ENCODE data around the gene PYM1.

- TF ChIP-seq CTCF (conservative IDR thresholded peaks at IDR 0.05 in 1 of 2, IDR thresholded peaks at IDR 0.05 in 1 of 2; ENCODE audit: extremely low read depth in 1 of 2, insufficient read depth in 1 of 2, low read depth in 1 of 2, low read length in 2 of 2) (no peak), EZH2 (IDR thresholded peaks at IDR 0.05; ENCODE audit: borderline replicate concordance, low read length) (no peak)
Observed at GRCh38 chr12:55877824-55878223, 49.9 kb downstream of the PYM1 start.
